T-helper 2 cell (primary cell): ENCODE measurements around the gene DCBLD1.
"Not testable (repeated sequence)": the region's sequence is repeated elsewhere in the genome, so short reads cannot be mapped to it uniquely, and the experiment has no call there.

Experiments used
- DNase-seq, 5 experiments: peaks; one replicate each; pipeline versions ENCODE4 v3.0.0 to v3.0.0-alpha.2; 2012 to 2022

DCBLD1 gene

DNA sequence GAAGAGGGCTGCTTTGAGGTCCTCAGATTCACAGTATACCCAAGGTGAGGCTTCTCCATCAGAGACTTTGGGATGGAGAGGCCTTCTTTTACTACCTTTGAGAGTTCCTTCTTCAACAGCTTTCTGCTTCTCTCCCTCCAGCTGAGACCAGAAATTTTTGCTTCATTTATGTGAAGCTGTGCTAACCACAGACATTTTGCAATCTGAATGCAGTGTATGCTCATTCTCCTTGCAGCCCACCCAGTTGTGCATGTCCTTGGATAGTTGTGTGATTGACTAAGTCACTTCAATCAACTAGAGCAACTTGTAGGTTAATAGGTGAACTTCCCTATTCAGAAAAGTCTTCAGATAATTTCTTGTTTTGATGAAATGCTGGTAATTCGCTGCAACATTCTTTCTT lies 20.1 kb downstream of the DCBLD1 start:
- DNase-seq = no peak

- no peak for DNase-seq
Observed at GRCh38 chr6:117503211-117503610, 20.7 kb downstream of the DCBLD1 start.

DNA sequence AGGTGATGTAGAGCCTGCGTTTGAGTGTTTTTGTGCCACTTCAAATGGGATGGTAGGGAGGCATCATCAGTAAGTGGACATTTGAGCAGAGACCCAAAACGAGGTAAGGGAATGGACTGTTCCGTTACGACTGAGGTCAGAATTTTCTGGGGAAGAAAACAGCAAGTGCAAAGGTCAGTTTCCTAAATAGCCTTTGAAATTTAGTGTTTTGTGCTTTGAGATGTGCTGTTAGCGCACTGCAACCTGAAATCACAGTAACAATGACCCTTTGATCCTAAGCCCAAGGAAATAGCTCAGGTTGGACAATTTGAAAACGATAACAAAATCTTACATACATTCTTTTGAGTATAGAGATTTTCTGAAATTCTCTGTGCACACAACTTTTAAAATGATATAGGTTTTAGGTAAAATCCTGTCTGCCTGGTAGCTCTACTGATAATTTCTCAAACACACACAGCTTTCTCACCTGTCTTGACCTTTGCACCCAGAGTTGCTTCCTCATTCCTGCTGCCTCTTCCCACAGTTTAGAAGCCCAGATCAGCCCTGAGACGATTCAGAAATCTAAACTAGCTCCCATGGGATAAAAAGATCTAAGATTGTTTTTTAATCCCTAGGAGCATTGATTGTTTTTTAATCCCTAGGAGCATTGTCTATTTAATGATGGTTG lies 22.1 kb downstream of the DCBLD1 start:
- no peak for DNase-seq

- DNase-seq = no peak
Observed at GRCh38 chr6:117505311-117505710, 22.8 kb downstream of the DCBLD1 start.

DNA sequence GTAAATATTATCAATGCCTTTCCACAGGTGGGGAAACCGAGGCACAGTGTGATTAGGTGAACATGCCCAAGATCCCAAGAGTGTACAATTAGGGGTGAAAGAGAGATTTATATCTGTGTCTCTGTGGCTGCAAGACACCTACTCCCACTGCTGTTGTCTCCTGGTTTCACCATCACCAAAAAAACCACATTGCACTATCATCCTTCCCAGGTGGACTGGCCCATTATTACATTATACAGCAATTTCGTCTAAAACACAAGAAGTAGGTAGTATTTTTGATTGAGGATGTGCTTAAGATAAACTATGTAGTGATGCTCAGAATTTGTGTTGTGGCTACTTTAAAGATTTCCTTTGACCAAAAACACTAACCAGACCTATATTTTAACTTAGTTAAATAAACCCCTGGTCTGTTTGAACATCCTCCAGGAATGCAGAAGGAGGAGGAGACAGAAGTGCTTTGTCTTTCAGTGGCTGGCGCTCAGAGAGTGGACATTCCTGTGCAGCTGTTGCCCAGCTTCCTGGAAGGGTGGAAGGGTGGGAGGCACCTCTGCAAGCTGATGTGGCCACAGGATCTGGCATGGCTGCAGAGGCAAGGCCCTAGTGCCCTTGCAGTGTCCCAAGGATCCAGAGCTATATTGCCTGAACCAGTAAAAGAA lies 23.8 kb downstream of the DCBLD1 start:
- DNase-seq = no peak

DNA sequence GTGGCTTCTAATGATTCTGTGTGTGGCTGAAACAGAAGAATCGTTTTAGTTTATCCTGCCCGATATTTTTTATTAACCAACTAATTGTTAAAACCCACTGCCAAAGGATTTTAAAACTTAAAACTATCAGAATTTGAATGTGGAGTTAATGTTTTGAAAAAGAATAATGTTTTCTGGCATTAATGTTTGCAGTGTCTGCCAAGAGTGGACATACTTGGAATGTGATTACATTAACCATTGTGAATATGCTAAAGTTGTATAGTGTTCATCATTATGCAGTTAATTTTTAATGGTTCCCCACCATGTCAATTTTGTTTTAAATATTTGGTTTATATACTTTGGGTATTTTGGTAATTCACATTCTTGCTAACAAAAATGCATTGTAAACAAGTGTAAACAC lies 24.4 kb downstream of the DCBLD1 start:
- no peak for DNase-seq

- DNase-seq = no peak
Observed at GRCh38 chr6:117508450-117508971, 26.0 kb downstream of the DCBLD1 start.

DNA sequence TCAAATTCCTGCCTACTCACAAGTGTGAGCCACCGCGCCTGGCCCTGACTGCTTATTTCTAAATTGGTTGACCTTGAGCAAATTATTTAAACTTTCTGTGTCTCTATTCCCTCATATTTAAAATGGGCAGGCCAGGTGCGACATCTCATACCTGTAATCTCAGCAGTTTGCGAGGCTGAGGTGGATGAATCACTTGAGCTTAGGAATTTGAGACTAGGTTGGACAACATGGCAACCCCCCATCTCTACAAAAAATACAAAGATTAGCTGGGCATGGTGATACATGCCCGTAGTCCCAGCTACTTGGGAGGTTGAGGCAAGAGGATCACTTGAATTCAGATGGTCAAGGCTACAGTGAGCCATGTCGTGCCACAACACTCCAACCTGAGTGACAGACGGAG lies 26.5 kb downstream of the DCBLD1 start:
- no peak for DNase-seq

DNA sequence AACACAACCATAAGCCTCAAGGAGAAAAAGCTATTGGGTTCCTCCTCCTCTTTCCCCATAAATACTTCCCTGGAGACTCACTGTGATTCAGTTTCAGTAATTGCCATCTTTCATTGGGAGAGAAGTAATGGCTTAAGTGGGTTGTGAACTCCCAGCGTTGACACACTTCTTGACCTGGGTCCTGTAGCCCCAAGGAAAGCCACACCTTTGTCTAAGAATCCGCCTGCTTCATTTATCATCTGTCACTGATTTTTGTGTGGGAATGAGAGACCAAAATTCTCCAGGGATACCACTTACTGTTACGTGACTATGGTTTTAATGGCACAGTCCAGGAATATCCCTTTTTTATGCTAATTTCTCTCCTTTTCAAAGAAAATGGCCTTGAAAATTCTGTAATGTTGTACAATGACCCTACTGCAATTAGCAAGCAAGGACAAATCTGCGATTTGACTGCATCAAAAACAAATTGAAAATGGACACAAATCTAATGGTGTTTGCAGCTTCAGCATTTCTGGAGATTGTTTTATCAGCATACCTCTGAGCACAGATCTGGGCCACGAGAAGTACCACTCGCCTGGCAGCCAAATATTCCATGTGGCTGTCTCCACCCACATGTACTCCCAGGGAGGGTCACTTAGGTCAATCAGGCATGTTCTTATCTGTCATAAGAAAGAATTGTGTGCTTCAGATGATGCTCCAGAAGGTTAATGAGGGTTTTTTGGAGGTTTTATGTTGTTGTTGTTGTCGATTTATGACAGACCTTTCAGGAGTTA lies 29.8 kb downstream of the DCBLD1 start:
- no peak for DNase-seq

- DNase-seq = no peak
Observed at GRCh38 chr6:117512987-117513573, 30.6 kb downstream of the DCBLD1 start.

- no peak for DNase-seq
Observed at GRCh38 chr6:117513778-117514365, 31.4 kb downstream of the DCBLD1 start.

- DNase-seq = no peak
Observed at GRCh38 chr6:117514655-117515054, 32.2 kb downstream of the DCBLD1 start.

DNA sequence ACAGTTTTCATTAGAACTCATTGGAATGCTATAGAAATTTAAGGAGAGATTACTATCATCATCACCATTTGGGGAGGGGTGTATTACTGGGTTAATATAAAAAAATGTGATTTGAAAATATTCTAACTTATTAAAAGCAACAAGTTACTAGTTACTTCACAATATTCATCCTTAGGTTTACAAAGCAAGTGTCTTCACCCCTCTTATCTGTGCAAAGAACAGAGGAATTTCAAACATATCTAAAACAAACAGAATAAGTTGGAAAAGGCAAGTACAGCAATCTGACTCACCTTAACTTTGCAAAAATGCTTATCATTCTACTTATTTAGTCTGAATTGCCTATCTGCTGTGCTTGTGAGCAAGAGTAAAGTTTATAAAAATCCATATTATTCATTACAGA lies 32.9 kb downstream of the DCBLD1 start:
- DNase-seq = no peak

GRCh38 chr6:117517995-117518394 lies 35.5 kb downstream of the DCBLD1 start:
- not testable (repeated sequence) for DNase-seq

DNA sequence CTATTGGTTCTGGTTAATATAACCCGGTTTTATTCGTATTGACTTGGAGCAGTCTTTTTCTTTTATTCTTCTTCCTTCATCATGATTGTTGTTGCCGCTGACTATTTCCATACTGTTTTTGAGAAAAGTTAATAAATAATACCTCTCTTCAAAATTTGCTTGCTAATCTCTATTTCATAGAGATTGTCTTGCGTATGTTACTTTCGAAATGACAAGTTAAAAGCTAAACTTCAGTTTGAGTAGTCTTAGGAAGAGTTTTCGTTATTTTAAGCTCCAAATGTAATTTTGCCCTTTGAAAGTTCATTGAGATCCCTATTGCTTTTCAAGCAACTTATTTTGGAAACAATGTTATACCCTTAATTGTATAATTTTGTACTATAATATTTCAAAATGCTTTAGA lies 36.4 kb downstream of the DCBLD1 start:
- DNase-seq = no peak

DNA sequence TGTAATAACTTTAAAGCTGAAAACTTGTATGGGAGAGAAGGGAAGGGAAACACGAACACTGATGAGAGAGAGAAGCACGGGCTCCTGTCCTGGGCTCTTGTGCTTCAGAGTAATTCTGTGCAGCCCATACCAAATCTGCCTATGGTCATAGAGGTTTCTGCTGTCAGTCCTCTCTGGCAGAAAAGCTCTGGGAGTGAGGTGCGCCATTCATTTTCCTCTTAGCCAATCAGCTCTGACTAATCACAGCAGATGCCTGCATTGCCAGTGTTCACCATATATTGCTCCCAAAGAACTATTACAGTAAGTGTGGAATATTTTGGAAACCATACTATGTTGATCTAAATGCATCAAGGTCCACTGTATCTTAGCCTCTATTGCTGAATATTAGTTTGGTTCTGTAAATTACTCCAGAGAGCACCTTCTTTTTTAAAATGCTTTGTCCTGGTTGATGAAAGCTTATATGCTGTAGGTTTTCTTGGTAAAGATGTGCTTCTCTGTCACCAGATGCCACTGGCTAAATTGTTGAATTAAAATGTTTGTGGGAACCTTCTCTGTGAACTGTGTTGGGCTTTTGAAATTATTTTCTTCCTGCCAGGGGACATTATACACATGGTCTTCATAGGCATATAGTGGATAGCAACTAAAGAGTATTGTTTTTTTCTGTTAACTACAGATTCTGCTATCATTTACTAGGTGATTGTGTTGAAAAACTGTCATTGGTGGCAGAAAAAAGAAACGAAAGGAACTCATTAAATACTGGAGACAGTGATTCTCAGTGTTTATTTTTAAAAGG lies 38.3 kb downstream of the DCBLD1 start:
- DNase-seq = no peak

GRCh38 chr6:117521791-117522502 lies 39.5 kb downstream of the DCBLD1 start:
- DNase-seq = no peak

- no peak for DNase-seq
Observed at GRCh38 chr6:117525607-117526006, 43.1 kb downstream of the DCBLD1 start.

DNA sequence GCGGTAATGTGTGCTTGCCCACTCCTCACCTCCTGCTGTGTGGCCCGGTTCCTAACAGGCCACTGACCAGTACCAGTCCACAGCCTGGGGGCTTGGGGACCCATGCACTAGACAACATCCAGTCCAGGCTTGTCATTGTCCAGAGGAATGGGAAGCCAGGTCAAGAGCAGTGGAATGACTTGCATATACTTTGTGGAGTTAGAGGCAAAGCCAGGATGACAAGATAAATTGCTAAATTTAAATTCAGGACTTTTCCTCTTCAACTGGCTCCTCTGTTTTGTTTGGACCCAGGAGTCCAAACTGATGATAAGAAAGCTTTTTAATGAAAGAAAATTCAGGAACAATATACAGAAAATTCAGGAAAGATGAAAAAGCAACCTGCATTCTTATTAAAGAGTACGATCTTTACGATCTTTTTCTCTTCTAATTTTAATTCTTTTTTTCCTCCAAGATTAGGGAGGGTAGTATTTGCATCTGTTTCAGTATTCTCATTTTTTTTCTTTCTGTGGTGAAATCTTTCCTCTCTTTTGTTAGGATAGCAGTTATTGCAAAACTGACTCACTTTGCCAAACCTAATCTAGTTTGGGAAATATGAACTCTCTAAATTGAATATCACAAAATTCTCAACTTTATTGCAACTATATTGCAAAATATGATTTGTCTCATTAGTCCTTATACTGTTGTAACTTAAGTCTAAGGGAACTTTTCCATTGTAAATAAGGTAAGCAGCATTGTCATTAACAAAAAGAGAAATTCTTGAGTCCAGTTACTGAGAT lies 48.2 kb downstream of the DCBLD1 start:
- DNase-seq = no peak

DNA sequence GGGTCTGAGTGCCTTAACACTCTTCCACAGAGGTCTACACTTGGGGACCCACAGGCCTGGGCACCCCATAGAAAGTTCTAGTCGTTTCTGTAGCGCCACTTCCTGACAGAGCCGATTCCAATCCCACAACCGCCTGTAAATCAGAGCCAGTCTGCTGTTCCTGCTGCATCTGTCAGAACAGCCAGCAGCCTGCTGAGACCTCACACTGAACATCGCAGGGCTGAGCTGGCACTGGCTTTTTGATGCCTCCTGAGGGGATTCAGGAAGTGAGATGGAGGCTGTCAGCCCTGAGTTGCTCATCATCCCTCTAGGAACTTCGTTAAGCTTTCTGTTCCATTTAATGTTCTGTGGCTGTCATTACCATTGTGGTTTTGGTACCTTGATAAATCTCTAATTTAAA lies 48.9 kb downstream of the DCBLD1 start:
- DNase-seq = no peak
